Measurements from ENCODE around the gene TDRD1. TPM values are rescaled to one million over a fixed set of nuclear protein-coding genes. Genes with fewer than 3 reads are reported as not detected.
A peak's percentile ranks its signal among the peaks of the same experiment; 100 is the strongest.

The TDRD1 gene
- total and polyA plus RNA-seq, 2 donors from 2014 or later, result 0.88 TPM; not detected in 1

GRCh38 chr10:114274616-114275453, 95.7 kb downstream of the TDRD1 start:
- TF ChIP-seq CTCF (IDR thresholded peaks at IDR 0.05; ENCODE audit: borderline replicate concordance, extremely low read depth, insufficient read depth), result no peak
- H3K9ac ChIP-seq (ENCODE audit: low read length in 3 of 3), result no peak overlapping the region
- H3K4me3 ChIP-seq (ENCODE audit: low read length in 3 of 3), result no peak overlapping the region
- no peaks in the 10 kb centered on the region for H3K36me3 ChIP-seq (ENCODE audit: control insufficient read depth in 2 of 3, insufficient read depth in 3 of 3, low read length in 3 of 3)
- H3K27ac ChIP-seq (ENCODE audit: low read depth in 2 of 2, low read length in 2 of 2), result no peak overlapping the region
- H3K27me3 ChIP-seq (ENCODE audit: control insufficient read depth, insufficient read depth, low read length), result no peaks in the 10 kb centered on the region
- DNase-seq (peak in 1 of 5 donors; percentile 27), FAIRE-seq (no peak)
- intact Hi-C loops (cut with DNase I), result no loop called here
- H3K9me3 ChIP-seq (ENCODE audit: control insufficient read depth in 2 of 3, insufficient read depth in 1 of 3, low read length in 3 of 3), result no peaks in the 10 kb centered on the region
- no peaks in the 10 kb centered on the region for H3K4me1 ChIP-seq (ENCODE audit: control insufficient read depth in 2 of 3, insufficient read depth in 2 of 3, low read depth in 1 of 3, low read length in 3 of 3)

- H3K36me3 ChIP-seq (ENCODE audit: control insufficient read depth in 2 of 3, insufficient read depth in 3 of 3, low read length in 3 of 3), result no peaks in the 10 kb centered on the region
- no peak overlapping the region for H3K4me3 ChIP-seq (ENCODE audit: low read length in 3 of 3)
- H3K27ac ChIP-seq (ENCODE audit: low read depth in 2 of 2, low read length in 2 of 2), result no peak overlapping the region
- no peak for FAIRE-seq
- TF ChIP-seq CTCF (IDR thresholded peaks at IDR 0.05; ENCODE audit: borderline replicate concordance, extremely low read depth, insufficient read depth), result no peak
- intact Hi-C loops (cut with DNase I), result no loop called here
- no peaks in the 10 kb centered on the region for H3K27me3 ChIP-seq (ENCODE audit: control insufficient read depth, insufficient read depth, low read length)
- no peaks in the 10 kb centered on the region for H3K4me1 ChIP-seq (ENCODE audit: control insufficient read depth in 2 of 3, insufficient read depth in 2 of 3, low read depth in 1 of 3, low read length in 3 of 3)
- no peak overlapping the region for H3K9ac ChIP-seq (ENCODE audit: low read length in 3 of 3)
- H3K9me3 ChIP-seq (ENCODE audit: control insufficient read depth in 2 of 3, insufficient read depth in 1 of 3, low read length in 3 of 3), result no peaks in the 10 kb centered on the region
- DNase-seq, result peak in 1 of 5 donors; percentile 20
These were observed 96.9 kb downstream of the TDRD1 start for GRCh38 chr10:114276066-114276465.

- no peak for TF ChIP-seq CTCF (IDR thresholded peaks at IDR 0.05; ENCODE audit: borderline replicate concordance, extremely low read depth, insufficient read depth)
- no peak overlapping the region for H3K4me3 ChIP-seq (ENCODE audit: low read length in 3 of 3)
- DNase-seq (peak in 1 of 5 donors; percentile 43), FAIRE-seq (no peak)
- no peak overlapping the region for H3K27ac ChIP-seq (ENCODE audit: low read depth in 2 of 2, low read length in 2 of 2)
- H3K27me3 ChIP-seq (ENCODE audit: control insufficient read depth, insufficient read depth, low read length), result no peaks in the 10 kb centered on the region
- H3K36me3 ChIP-seq (ENCODE audit: control insufficient read depth in 2 of 3, insufficient read depth in 3 of 3, low read length in 3 of 3), result no peaks in the 10 kb centered on the region
- intact Hi-C loops (cut with DNase I), result no loop called here
- no peak overlapping the region for H3K9ac ChIP-seq (ENCODE audit: low read length in 3 of 3)
- no peaks in the 10 kb centered on the region for H3K4me1 ChIP-seq (ENCODE audit: control insufficient read depth in 2 of 3, insufficient read depth in 2 of 3, low read depth in 1 of 3, low read length in 3 of 3)
- no peaks in the 10 kb centered on the region for H3K9me3 ChIP-seq (ENCODE audit: control insufficient read depth in 2 of 3, insufficient read depth in 1 of 3, low read length in 3 of 3)
These were observed 97.5 kb downstream of the TDRD1 start for GRCh38 chr10:114276671-114277070.
